ENCODE results near the gene SPRYD7. TPM values are rescaled to one million over a fixed set of nuclear protein-coding genes. Genes with fewer than 3 reads are reported as not detected.

Gene SPRYD7
- polyA plus RNA-seq (2011; rRNA removed) (3.3 and 6.5 TPM in 2 replicates), polyA minus RNA-seq (2011; rRNA and poly(A)+ RNA removed) (1.0 and 2.5 TPM in 2 replicates)

GRCh38 chr13:49936075-49936967 lies at the start of gene SPRYD7:
TSS of gene SPRYD7 (minus strand) at chr13:49936340. CDS start at chr13:49936235, 105 bp downstream.
- peak; percentile 97 for TF ChIP-seq CTCF (IDR thresholded peaks at IDR 0.05; ENCODE audit: insufficient read depth, low read depth, low read length)
- CTCF ChIA-PET, result interaction anchor here (0.6 to 1.6 kb wide), 24 partner anchors 9 to 606 kb away, joined by 3 to 7 read pairs (median 4); partner anchors contain the start of gene TRIM13
- POLR2A ChIA-PET, result no interaction called here
- DNase-seq (ENCODE audit: low read depth), result peak; percentile 89
- peak within 1 kb of the TSS; percentile 67 for H3K4me3 ChIP-seq (ENCODE audit: low read depth, low read length)
- no peaks in the 10 kb centered on the region for H3K27me3 ChIP-seq (ENCODE audit: control insufficient read depth, insufficient read depth, low read length)
- H3K36me3 ChIP-seq (ENCODE audit: control insufficient read depth, insufficient read depth, low read length), result no peaks in the 10 kb centered on the region

- CTCF ChIA-PET, result interaction anchor here (1.0 kb wide), 1 partner anchor 9 kb away, joined by 3 read pairs; no protein-coding TSS in a partner anchor
Measured at GRCh38 chr13:49985129-49985528, 49.0 kb upstream of the SPRYD7 start.

GRCh38 chr13:49980266-49980665 lies 44.1 kb upstream of the SPRYD7 start:
- Histone ChIP-seq H3K4me3 (ENCODE audit: low read depth, low read length) (no peak overlapping the region), H3K36me3 (ENCODE audit: control insufficient read depth, insufficient read depth, low read length) (no peaks in the 10 kb centered on the region), H3K27me3 (ENCODE audit: control insufficient read depth, insufficient read depth, low read length) (no peaks in the 10 kb centered on the region)
- TF ChIP-seq CTCF (IDR thresholded peaks at IDR 0.05; ENCODE audit: insufficient read depth, low read depth, low read length), result no peak
- ChIA-PET CTCF (interaction anchor here (1.0 to 2.2 kb wide), 3 partner anchors 14 to 932 kb away, joined by 3 to 6 read pairs (median 5); no protein-coding TSS in a partner anchor), POLR2A (interaction anchor here (0.6 kb wide), 1 partner anchor 511 kb away, joined by 3 read pairs; no protein-coding TSS in a partner anchor)
- no peak for DNase-seq (ENCODE audit: low read depth)

More at GRCh38 chr13:49985129-49985528, 49.0 kb upstream of the SPRYD7 start:
- no peak overlapping the region for H3K4me3 ChIP-seq (ENCODE audit: low read depth, low read length)
- no peaks in the 10 kb centered on the region for H3K27me3 ChIP-seq (ENCODE audit: control insufficient read depth, insufficient read depth, low read length)
- no peak for TF ChIP-seq CTCF (IDR thresholded peaks at IDR 0.05; ENCODE audit: insufficient read depth, low read depth, low read length)
- H3K36me3 ChIP-seq (ENCODE audit: control insufficient read depth, insufficient read depth, low read length), result no peaks in the 10 kb centered on the region
- DNase-seq (ENCODE audit: low read depth), result no peak
- POLR2A ChIA-PET, result no interaction called here

GRCh38 chr13:49977992-49978391 lies 41.9 kb upstream of the SPRYD7 start:
- H3K36me3 ChIP-seq (ENCODE audit: control insufficient read depth, insufficient read depth, low read length), result no peaks in the 10 kb centered on the region
- no peaks in the 10 kb centered on the region for H3K27me3 ChIP-seq (ENCODE audit: control insufficient read depth, insufficient read depth, low read length)
- no peak for DNase-seq (ENCODE audit: low read depth)
- no peak overlapping the region for H3K4me3 ChIP-seq (ENCODE audit: low read depth, low read length)
- POLR2A ChIA-PET, result no interaction called here
- CTCF ChIA-PET, result interaction anchor here (1.6 to 3.1 kb wide), 4 partner anchors 11 to 934 kb away, joined by 5 to 16 read pairs (median 9); no protein-coding TSS in a partner anchor
- no peak for TF ChIP-seq CTCF (IDR thresholded peaks at IDR 0.05; ENCODE audit: insufficient read depth, low read depth, low read length)

Measured in BJ (cell line).